Adrenal gland (tissue), 5 donors: ENCODE data around the gene SYNE2.

Source experiments
- POLR2A ChIP-seq, 2 donors: fragments of 450-650 bp; IDR thresholded peaks; one replicate each; pipeline ENCODE4 v1.6.1; 2017; ENCODE audit warnings: antibody characterized with exemption in 2 of 2, mild to moderate bottlenecking in 2 of 2, moderate library complexity in 1 of 2
- TF ChIP-seq, protein P1 (sequence below), 6 experiments: fragments of 450-650 bp in 4 of 6; fragments of 200-600 bp in 2 of 6; sonication (generic) in 1 of 6; IDR thresholded peaks; 1 replicate in 5 of 6; 2 replicates in 1 of 6; pipeline versions ENCODE4 v1.5.1 to v1.8.0; 2016 to 2021; ENCODE audit warnings: antibody characterized with exemption in 6 of 6, mild to moderate bottlenecking in 2 of 6, moderate library complexity in 1 of 6
- donor health status: DM: no; HTN: no; CAD: no.

DNA sequence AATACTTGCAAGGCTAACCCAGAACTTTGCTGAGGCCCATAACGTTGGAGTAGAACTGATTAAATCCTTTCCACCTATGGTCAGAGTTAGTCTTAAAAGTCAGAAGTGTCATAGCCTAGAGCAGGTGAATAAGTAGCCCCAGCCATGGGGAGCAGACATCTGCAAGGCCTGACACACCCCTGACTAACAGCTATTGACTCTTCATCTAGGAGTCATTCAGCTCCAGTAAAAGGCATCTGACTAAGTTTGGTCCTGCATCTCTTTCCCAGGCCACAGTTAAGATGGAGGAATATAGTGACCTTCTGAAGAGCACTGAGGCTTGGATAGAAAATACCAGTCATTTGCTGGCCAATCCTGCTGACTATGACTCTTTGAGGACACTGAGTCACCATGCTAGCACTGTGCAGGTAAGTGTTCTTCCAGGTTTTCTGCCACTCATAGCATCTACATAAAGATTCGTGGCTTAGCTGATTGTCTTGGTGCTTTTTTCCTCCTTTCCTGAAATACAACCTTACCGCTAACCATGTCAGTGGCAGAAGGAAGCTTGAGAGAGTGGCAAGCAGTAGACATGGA lies 228.5 kb downstream of the SYNE2 start:
- TF ChIP-seq, protein P1, sequence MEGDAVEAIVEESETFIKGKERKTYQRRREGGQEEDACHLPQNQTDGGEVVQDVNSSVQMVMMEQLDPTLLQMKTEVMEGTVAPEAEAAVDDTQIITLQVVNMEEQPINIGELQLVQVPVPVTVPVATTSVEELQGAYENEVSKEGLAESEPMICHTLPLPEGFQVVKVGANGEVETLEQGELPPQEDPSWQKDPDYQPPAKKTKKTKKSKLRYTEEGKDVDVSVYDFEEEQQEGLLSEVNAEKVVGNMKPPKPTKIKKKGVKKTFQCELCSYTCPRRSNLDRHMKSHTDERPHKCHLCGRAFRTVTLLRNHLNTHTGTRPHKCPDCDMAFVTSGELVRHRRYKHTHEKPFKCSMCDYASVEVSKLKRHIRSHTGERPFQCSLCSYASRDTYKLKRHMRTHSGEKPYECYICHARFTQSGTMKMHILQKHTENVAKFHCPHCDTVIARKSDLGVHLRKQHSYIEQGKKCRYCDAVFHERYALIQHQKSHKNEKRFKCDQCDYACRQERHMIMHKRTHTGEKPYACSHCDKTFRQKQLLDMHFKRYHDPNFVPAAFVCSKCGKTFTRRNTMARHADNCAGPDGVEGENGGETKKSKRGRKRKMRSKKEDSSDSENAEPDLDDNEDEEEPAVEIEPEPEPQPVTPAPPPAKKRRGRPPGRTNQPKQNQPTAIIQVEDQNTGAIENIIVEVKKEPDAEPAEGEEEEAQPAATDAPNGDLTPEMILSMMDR (IDR thresholded peaks at IDR 0.05): no peak
- no peak for TF ChIP-seq POLR2A (IDR thresholded peaks at IDR 0.05)
